Right renal cortex interstitium (tissue), 3 donors: ENCODE measurements around the gene PTCH2. TPM values are rescaled to one million over a fixed set of nuclear protein-coding genes. Genes with fewer than 3 reads are reported as not detected.
"Not testable (repeated sequence)": the region's sequence is repeated elsewhere in the genome, so short reads cannot be mapped to it uniquely, and the experiment has no call there.

ENCODE experiments used
- DNase-seq, 3 donors: peaks; one replicate each; pipeline ENCODE4 v3.0.0-alpha.2; 2013; ENCODE audit warnings: low read depth in 3 of 3, low spot score in 2 of 3
- polyA plus RNA-seq, 3 donors: library from polyadenylated mRNA; unstranded; fragments of 120-200 nt; gene quantifications; one replicate each; pipeline ENCODE4 v1.2.1, GENCODE V29; 2013; ENCODE audit not compliant: insufficient read length in 3 of 3

PTCH2 gene
- polyA plus RNA-seq, 3 donors, result 2.9 to 3.3 (median 3.2) TPM

GRCh38 chr1:44803062-44803311, 40.1 kb downstream of the PTCH2 start:
- DNase-seq, result no peak

- no peak for DNase-seq
Measured at GRCh38 chr1:44802306-44803061, 40.6 kb downstream of the PTCH2 start.

DNA sequence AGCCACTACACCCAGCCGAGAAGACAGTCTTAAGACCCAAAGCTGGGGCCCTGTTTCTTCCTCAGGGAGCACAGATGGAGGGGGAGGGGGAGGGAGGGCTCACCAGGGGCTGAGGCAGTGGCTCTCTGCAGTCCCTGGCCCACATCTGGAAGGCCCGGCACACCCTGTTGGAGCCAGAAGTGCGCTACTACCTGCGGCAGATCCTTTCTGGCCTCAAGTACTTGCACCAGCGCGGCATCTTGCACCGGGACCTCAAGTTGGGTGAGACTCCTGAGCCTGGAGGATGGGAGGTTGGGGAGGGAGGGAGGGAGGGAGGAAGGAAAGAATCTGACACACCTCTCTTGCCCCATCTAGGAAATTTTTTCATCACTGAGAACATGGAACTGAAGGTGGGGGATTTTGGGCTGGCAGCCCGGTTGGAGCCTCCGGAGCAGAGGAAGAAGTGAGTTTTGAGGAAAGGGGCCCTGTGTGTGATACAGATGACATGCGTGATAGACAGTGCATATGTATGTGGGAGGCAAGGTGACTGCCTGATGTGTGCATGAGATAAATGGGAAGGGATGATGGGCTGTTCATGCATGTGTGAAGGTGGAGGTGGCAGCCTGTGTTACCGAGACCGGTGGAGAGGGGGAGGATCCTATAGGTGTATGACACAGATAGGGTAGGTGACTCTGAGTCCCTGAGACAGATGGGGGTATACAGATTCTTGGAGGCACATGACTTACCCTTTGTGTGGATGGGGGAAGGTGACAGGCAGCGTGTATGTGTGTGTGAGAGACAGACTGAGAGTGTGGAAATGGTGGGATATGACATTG, 41.4 kb downstream of the PTCH2 start:
- DNase-seq, result no peak

GRCh38 chr1:44799770-44800584, 43.1 kb downstream of the PTCH2 start, which contains the start of gene PLK3:
PLK3 (plus strand) TSS chr1:44800377; CDS start chr1:44800464, 87 bp downstream.
- peak; percentile 88 to 95 (median 94) for DNase-seq

DNA sequence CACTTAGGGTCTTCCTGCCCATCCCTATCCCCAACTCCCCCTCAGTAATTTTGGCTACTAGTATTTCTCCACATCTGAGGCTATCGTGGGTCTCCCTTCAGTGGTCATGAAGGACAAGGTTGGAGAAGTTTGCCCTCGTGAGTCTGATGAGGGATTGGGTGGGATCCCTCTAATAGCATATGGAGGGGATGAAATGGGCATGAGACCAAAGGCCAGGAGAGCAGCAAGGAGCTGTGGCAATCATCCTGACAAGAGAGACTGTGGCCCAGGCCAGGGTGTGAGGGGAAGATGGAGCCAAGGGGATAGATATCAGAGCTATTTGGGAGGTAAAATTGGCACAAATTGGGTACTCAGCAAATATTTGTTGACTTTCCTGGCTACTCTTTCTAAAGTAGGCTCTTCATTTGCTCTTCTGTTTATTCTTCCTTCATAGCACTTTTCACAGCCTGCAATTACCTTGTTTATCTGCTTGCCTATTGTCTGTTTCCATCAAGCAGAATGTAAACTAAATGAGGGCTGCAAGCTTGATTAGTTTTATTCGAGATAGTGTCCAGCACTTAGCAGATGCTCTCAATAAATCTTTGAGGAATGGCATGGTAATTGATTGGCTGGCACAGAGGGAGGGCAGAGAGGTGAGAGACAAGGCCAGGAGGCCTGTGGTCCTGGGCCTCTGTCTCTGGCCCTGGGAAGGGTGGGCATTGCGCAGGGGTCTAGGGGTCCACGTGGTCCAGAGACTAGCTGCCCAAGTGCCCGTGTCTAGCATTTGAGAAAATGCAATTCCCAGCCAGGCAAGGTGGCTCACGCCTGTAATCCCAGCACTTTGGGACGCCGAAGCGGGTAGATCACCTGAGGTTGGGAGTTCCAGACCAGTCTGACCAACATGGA, 44.3 kb downstream of the PTCH2 start:
- no peak for DNase-seq

- DNase-seq, result not testable (repeated sequence)
Measured at GRCh38 chr1:44797886-44798285, 45.2 kb downstream of the PTCH2 start.

DNA sequence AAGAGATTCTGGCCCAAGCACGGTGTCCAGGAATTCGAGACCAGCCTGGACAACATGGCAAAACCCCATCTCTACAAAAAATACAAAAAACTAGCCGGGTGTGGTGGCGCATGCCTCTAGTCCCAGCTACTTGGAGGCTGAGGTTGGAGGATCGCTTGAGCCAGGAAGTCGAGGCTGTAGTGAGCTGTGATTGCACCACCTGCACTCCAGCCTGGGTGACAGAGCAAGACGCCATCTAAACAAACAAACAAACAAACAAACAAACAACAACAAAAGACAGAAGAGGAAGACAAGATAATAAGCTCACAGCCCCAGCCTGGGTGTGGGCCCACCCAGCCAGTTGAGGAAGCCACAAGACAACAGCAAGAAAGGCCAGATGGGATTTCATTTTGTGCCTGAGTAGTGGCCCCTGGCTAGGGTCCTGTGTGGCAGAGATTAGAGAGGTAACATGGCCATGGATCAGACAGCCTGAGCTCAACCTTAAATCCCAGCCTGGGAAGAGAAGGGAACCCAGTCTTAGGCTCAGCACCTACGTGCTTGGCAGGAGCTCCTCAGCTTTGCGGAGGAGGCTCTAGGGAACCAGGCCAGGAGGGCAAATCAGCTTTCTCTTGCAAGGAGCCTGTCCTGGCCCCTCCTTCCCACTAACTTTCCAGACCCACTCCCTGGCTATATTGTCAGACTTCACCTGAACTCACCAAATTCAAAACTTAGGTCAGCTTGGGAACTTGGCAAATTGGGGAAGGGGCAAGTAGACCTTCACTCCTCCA, 50.1 kb downstream of the PTCH2 start:
- DNase-seq, result no peak

DNA sequence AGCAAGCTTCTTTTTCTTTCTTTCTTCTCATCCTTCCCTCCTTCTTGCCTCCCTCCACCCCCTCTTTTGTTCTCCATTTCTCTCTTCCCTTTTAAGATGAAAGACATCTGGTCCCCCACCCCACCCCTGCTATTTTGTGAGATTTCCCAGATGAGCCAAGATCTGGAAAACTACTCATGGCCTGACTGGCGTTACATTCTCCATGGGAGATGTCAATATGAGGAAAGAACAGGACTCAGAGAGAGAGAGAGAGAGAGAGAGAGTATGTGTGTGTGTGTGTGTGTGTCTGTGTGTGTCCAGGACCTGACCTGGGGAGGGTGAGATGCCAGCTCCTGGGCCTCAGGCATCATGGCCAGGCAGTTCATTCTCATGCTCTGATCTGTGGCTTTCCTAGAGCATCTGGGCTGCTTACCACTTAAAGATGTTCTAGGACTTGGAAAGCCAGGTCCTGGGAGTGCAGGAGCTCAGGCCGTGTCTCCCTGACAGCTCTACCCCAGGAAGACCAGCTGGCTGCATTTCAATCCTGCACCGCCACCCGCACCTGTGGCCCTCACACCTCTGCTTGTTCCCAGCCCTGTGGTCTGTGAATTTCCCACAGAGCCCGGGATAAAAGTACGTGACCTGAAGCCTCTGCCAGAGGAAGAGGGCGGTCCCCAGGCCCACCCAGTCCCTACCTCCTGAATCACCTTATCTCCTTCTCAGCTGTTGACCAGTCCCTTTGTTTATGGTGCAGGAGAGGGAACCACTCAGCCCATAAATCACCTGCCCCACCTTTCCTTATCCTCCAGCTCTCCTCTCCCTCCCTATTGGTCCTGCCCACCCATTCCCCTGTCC, 51.9 kb downstream of the PTCH2 start:
- no peak for DNase-seq

GRCh38 chr1:44788120-44788860, 54.8 kb downstream of the PTCH2 start, which contains the start of gene BEST4:
BEST4 (minus strand) TSS chr1:44788170; CDS start chr1:44787705, 465 bp downstream.
- no peak for DNase-seq

- no peak for DNase-seq
Measured at GRCh38 chr1:44787506-44787905, 55.5 kb downstream of the PTCH2 start.

GRCh38 chr1:44786841-44787426, 56.1 kb downstream of the PTCH2 start:
- DNase-seq, result no peak

- no peak for DNase-seq
Measured at GRCh38 chr1:44786138-44786840, 56.8 kb downstream of the PTCH2 start.

- no peak for DNase-seq
Measured at GRCh38 chr1:44785501-44786137, 57.4 kb downstream of the PTCH2 start.

DNA sequence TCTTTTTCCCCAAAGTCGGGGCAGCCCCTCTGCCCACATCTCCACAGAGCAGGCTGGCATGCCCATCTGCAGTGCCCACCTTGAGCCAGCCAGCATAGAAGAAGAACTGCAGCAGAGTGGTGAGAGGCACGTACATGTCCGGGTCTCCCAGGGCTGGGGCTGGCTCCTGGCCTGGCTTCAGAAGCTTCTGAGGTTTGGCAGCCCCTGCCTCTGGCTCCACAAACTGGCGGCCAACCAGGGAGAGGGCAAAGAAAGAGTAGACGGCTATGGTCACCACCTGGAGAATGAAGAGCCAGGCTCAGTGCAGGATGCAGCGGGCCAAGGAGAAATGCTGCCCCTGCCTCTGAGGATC, 58.0 kb downstream of the PTCH2 start:
- no peak for DNase-seq

DNA sequence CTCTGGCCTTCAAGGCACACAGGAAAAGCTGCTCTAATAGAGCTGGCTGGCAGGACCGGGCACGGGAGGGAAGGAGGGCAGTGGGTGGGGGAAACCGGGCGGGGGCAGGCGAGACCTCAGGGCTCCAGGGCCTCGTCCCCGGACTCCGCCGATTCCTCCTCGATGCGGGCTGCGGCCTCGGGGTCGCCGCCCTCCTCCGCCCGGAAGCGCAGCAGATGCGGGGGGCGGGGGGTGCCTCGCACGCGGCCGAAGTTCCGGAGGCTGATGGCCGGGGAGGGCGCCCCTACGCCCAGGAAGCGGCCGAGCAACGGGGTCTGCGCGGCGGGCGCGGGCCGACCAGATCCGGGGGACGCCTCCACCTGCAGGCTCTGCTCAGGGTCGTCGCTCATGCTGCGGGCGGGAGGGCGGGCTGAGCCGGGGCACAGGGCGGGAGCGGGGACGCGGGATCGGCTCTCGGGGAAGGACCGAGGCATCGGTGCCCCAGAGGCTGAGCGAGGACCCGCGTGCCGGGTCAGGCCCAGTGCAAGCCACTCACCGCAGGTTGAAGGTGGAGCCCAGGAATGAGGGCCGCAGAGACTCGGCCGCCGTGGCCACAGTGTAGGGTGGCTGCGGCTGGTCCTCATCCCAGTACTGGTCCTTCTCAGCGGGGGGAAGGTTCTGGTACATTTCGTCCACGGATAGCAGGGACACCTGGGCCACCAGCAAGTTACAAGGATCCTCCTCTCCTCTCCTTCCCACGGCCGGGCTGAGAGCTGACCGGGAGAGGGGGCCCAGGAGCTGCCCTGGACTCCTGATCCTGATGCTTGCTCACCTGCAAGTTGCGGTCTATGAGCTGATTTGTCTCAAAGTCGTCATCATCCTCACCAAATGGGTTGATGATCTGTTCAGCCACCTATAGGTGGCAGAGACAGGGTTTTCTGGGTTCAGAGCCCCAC, 58.7 kb downstream of the PTCH2 start:
- DNase-seq, result no peak
